Right atrium auricular region (tissue), 2 donors: ENCODE measurements around the gene SNCB. TPM values are rescaled to one million over a fixed set of nuclear protein-coding genes. Genes with fewer than 3 reads are reported as not detected.

Experiments used
- DNase-seq: peaks from one replicate; pipeline ENCODE4 v3.0.0-alpha.2; 2019; ENCODE audit warnings: low spot score
- H3K27ac ChIP-seq, 2 donors: fragments of 200-600 bp; sonication (generic); 1 replicate in 1 of 2; 2 replicates in 1 of 2; pipeline ENCODE4 v1.5.1; 2016 to 2019
- H3K27me3 ChIP-seq, 2 donors: fragments of 200-600 bp; sonication (generic); one replicate each; pipeline versions ENCODE4 v1.5.1 to v1.6.0; 2017 to 2019
- H3K36me3 ChIP-seq: fragments of 200-600 bp; sonication (generic); one replicate; pipeline ENCODE4 v1.5.1; 2016
- H3K4me1 ChIP-seq, 2 donors: fragments of 200-600 bp; sonication (generic); one replicate each; pipeline versions ENCODE4 v1.5.1 to v1.6.0; 2017 to 2019
- H3K4me3 ChIP-seq, 2 donors: fragments of 200-600 bp; sonication (generic); 1 replicate in 1 of 2; 2 replicates in 1 of 2; pipeline ENCODE4 v1.5.1; 2017 to 2019; ENCODE audit warnings: mild to moderate bottlenecking in 1 of 2, moderate library complexity in 1 of 2
- H3K9me3 ChIP-seq, 2 donors: fragments of 200-600 bp; sonication (generic); one replicate each; pipeline ENCODE4 v1.5.1; 2019
- CTCF ChIP-seq, 2 donors: fragments of 200-600 bp; sonication (generic); IDR thresholded peaks; one replicate each; pipeline ENCODE4 v1.5.1; 2019; ENCODE audit warnings: antibody characterized with exemption in 2 of 2
- total RNA-seq, 2 donors: library from RNA; depleted of rRNA; stranded (reverse); fragments of >200 nt; gene quantifications; one replicate each; pipeline ENCODE4 v1.1.0, GENCODE V29; 2016

SNCB gene
- total RNA-seq, 2 donors from 2014 or later: 0.67 TPM; not detected in 1

GRCh38 chr5:176626876-176627236, 3.5 kb downstream of the SNCB start:
- Histone ChIP-seq H3K27me3 (peaks cover 7 to 20% of the 10 kb centered on the region in 2 donors), H3K9me3 (no peaks in the 10 kb centered on the region), H3K4me3 (no peak overlapping the region), H3K27ac (no peak overlapping the region), H3K4me1 (peaks cover 0 to 26% of the 10 kb centered on the region in 2 donors), H3K36me3 (no peaks in the 10 kb centered on the region)
- no peak for DNase-seq
- no peak for TF ChIP-seq CTCF (IDR thresholded peaks at IDR 0.05)

- H3K27ac ChIP-seq: no peak overlapping the region
- H3K4me3 ChIP-seq: no peak overlapping the region
- H3K9me3 ChIP-seq: no peaks in the 10 kb centered on the region
- no peak for TF ChIP-seq CTCF (IDR thresholded peaks at IDR 0.05)
- DNase-seq: no peak
- peaks cover 0 to 31% of the 10 kb centered on the region in 2 donors for H3K4me1 ChIP-seq
- peaks cover 7 to 20% of the 10 kb centered on the region in 2 donors for H3K27me3 ChIP-seq
- H3K36me3 ChIP-seq: no peaks in the 10 kb centered on the region
Measured at GRCh38 chr5:176625966-176626875, 4.1 kb downstream of the SNCB start.

- no peaks in the 10 kb centered on the region for H3K36me3 ChIP-seq
- H3K4me1 ChIP-seq: peaks cover 0 to 32% of the 10 kb centered on the region in 2 donors
Measured at GRCh38 chr5:176625512-176625911, 4.8 kb downstream of the SNCB start.

GRCh38 chr5:176624938-176625337, 5.4 kb downstream of the SNCB start:
- DNase-seq: no peak
- H3K27ac ChIP-seq: no peak overlapping the region
- H3K9me3 ChIP-seq: no peaks in the 10 kb centered on the region
- H3K27me3 ChIP-seq: peaks cover 7 to 16% of the 10 kb centered on the region in 2 donors
- no peaks in the 10 kb centered on the region for H3K36me3 ChIP-seq
- peaks cover 0 to 32% of the 10 kb centered on the region in 2 donors for H3K4me1 ChIP-seq
- no peak overlapping the region for H3K4me3 ChIP-seq
- no peak for TF ChIP-seq CTCF (IDR thresholded peaks at IDR 0.05)

More at GRCh38 chr5:176625512-176625911, 4.8 kb downstream of the SNCB start:
- no peak for DNase-seq
- no peak overlapping the region for H3K4me3 ChIP-seq
- no peaks in the 10 kb centered on the region for H3K9me3 ChIP-seq
- H3K27me3 ChIP-seq: peaks cover 7 to 20% of the 10 kb centered on the region in 2 donors
- no peak overlapping the region for H3K27ac ChIP-seq
- no peak for TF ChIP-seq CTCF (IDR thresholded peaks at IDR 0.05)

- peaks cover 11 to 16% of the 10 kb centered on the region in 2 donors for H3K27me3 ChIP-seq
- no peak overlapping the region for H3K27ac ChIP-seq
- no peak for TF ChIP-seq CTCF (IDR thresholded peaks at IDR 0.05)
- no peak overlapping the region for H3K4me3 ChIP-seq
- H3K9me3 ChIP-seq: no peaks in the 10 kb centered on the region
- H3K36me3 ChIP-seq: no peaks in the 10 kb centered on the region
- no peak for DNase-seq
- peaks cover 0 to 32% of the 10 kb centered on the region in 2 donors for H3K4me1 ChIP-seq
Measured at GRCh38 chr5:176624142-176624541, 6.2 kb downstream of the SNCB start.
